HG03135 (cell line): ENCODE measurements around the gene SNPH.
"Not testable (repeated sequence)": the region's sequence is repeated elsewhere in the genome, so short reads cannot be mapped to it uniquely, and the experiment has no call there.

Experiments
- ATAC-seq: cut with Tn5 transposase; IDR thresholded peaks from one replicate; pipeline ENCODE4 v1.9.1; 2021; ENCODE audit warnings: mild to moderate bottlenecking, moderate library complexity; ENCODE audit not compliant: unreplicated experiment

SNPH gene, protein sequence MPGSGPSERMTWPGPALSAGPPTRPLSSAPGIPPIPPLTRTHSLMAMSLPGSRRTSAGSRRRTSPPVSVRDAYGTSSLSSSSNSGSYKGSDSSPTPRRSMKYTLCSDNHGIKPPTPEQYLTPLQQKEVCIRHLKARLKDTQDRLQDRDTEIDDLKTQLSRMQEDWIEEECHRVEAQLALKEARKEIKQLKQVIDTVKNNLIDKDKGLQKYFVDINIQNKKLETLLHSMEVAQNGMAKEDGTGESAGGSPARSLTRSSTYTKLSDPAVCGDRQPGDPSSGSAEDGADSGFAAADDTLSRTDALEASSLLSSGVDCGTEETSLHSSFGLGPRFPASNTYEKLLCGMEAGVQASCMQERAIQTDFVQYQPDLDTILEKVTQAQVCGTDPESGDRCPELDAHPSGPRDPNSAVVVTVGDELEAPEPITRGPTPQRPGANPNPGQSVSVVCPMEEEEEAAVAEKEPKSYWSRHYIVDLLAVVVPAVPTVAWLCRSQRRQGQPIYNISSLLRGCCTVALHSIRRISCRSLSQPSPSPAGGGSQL

DNA sequence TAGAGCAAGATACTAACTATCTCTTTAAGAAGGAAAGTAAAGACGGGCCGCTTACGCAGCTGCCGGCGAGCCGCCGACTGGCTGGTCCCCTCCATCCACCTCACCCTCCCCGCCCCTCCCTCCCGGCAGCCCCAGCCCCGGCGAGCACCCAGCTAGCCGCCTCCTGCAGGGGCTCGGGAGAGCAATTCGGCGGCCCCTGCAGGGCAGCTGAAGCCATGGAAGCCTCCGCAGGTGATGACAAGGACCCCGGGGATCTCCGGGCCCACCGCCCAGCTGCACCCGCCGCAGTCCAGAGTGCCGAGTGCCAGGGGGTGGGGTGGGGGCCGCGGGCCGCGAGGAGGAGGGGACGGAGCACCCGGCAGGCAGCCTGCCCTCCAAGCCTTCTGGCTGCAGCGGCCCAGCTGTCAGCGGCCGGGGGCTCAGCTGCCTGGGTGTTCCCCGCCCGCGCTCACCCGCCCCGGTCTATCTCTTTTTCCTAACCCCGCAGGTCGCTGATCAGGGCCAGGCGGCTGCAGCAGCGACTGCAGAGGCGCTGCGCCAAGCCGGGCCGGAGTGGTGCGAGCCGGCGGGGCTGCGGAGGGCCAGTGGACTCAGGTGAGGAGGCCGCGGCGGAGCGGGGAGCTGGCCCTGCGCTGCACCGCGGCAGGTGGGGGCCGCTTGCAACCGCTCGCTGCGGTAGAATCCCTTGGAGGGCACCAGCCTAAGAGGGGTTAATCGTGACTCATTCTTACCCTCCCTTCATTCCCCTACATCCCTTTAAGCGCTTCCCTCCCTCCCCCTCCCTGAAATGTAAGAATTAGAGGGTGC lies at the start of gene SNPH:
Gene SNPH (plus strand): TSS at position 128 of the 807 bp plus-strand sequence. CDS start 29,946 bp downstream, outside the sequence.
- peak; percentile 67 for ATAC-seq

DNA sequence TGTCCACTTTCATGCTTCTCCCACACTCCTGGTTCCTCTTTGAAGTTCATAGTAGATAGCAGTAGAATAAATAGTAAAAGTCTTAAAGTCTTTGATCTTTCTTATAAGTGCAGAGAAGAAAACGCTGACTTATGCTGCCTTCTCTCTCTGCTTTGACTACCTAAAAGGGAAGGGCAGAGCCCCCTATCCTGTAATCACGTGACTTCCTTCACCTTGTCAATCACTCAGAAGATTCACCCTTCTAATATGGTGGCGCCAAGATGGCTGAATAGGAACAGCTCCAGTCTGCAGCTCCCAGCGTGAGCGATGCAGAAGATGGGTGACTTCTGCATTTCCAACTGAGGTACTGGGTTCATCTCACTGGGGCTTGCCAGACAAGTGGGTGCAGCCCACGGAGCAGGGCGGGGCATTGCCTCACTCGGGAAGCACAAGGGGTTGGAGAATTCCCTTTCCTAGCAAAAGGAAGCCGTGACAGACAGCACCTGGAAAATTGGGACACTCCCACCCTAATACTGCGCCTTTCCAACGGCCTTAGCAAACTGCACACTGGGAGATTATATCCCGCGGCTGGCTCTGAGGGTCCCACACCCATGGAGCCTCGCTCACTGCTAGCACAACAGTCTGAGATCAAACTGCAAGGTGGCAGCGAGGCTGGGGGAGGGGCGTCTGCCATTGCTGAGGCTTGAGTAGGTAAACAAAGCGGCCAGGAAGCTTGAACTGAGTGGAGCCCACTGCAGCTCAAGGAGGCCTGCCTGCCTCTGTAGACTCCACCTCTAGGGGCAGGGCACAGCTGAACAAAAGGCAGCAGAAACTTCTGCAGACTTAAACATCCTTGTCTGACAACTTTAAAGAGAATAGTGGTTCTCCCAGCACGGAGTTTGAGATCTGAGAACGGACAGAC lies 49.3 kb upstream of the SNPH start:
- not testable (repeated sequence) for ATAC-seq

DNA sequence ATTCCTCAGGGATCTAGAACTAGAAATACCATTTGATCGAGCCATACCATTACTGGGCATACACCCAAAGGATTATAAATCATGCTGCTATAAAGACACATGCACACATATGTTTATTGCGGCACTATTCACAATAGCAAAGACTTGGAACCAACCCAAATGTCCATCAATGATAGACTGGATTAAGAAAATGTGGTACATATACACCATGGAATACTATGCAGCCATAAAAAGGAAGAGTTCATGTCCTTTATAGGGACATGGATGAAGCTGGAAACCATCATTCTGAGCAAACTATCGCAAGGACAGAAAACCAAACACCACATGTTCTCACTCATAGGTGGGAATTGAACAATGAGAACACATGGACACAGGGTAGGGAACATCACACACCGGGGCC lies 43.3 kb upstream of the SNPH start:
- not testable (repeated sequence) for ATAC-seq

DNA sequence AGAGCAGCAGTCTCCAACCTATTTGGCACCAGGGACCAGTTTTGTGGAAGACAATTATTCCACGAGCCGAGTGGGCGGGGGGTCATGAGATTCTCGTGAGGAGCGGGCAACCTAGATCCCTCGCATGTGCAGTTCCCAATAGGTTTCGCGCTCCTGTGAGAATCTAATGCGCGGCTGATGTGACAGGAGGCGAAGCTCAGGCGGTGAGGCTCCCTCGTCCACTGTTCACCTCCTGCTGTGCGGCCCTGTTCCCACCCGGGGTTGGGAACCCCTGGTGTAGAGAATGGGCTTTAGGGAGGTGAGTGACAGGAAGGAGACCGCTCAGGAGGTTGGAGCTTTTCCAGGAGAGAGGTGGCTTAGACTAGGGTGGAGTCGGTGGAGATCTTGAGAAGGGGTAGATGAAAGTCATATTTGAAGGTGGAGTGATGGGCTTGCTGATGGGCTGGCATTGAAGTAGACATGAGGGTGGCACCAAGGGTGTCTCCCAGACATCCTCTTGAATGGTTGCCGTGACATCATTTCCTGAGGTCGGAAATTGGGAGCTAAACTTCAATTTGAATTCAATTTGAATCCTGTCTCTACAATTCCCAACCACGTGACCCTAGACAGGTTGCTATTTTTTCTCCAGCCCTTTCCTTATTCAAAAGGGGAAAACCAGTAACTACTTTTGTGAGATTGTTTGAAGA lies 41.7 kb upstream of the SNPH start:
- ATAC-seq, result no peak

DNA sequence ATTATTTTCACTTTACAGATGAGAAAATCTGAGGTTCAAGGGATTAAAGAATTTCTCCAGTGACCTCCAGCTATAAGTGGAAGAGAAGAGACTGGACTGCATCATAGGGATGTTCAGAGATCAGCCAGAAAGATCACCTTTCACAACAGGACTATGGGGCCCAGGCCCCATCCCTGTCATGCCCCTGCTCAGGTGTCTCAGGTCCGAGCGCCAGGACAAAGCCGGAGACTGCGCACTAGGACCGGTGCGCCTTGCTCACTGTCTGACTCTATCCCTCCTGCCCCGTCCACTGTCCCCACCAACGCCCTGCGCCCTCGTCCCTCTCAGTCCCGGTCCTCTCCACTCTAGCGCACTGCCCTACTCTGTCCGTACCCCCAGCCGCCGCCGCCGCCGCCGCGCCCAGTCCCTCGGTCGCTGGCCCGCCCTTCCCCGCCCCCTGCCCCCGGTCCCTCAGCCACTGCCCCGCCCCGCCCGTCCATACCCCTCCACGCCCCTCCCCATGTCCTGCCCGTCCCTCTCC lies 40.8 kb upstream of the SNPH start:
- ATAC-seq, result no peak

DNA sequence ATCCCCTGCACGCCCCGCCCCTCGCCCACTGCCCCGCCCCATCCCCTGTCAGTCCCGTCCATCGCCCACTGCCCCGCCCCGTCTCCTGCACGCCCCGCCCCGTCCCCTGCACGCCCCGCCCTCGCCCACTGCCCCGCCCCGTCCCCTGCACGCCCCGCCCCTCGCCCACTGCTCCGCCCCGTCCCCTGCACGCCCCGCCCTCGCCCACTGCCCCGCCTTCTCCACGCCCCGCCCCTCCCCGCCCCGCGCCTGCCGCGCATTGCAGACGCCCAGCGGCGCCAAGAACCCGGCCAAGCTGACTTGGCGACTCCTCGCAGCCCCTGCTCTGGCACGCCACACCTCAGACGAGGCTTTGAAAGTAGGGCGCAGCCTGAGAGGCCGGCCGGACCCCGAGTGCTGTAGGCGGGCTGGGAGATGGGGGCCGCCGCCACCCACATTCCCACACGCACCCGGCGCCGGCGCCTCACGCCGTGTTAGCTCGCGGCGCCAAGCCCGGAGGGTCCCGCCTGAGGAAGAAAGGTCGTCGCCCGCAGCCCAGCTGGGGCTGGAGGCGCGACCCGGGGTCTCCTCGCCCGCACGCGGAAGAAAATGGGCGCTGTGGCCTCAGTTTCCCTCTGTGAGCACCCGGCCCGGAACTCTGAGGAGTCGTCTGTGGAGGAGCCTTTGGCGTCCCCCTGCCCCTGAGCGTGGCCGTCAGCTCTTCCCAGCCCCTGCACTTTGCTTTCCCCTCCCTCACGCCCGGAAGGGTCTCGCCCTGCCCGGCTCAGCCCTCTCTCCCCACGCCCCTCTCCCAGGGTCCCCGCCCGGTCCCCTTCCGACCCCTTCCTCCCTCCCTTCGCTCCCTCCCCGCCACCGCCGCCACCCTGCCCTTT lies 40.1 kb upstream of the SNPH start, which contains the start of gene RAD21L1:
Gene RAD21L1 (plus strand): TSS at position 262 of the 872 bp plus-strand sequence. CDS start 2,410 bp downstream, outside the sequence.
- ATAC-seq, result no peak

DNA sequence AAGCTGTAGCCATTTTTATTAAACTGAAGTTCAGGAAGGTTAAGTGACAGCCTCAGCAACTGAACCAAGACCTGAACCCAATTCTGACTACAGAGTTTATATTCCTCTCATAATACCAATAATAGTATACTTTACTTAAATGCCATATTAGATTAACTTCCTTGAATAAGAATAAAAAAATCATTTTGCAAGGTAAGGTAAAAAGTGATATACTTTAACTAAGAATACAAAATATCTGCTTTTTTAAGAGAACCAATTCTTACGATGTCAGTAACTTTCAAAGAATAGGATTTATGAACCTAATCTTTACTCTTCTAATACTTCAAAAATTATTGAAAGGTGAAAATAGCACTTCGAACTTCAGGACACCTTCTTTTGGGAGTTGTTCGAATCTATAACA lies 36.6 kb upstream of the SNPH start:
- no peak for ATAC-seq

DNA sequence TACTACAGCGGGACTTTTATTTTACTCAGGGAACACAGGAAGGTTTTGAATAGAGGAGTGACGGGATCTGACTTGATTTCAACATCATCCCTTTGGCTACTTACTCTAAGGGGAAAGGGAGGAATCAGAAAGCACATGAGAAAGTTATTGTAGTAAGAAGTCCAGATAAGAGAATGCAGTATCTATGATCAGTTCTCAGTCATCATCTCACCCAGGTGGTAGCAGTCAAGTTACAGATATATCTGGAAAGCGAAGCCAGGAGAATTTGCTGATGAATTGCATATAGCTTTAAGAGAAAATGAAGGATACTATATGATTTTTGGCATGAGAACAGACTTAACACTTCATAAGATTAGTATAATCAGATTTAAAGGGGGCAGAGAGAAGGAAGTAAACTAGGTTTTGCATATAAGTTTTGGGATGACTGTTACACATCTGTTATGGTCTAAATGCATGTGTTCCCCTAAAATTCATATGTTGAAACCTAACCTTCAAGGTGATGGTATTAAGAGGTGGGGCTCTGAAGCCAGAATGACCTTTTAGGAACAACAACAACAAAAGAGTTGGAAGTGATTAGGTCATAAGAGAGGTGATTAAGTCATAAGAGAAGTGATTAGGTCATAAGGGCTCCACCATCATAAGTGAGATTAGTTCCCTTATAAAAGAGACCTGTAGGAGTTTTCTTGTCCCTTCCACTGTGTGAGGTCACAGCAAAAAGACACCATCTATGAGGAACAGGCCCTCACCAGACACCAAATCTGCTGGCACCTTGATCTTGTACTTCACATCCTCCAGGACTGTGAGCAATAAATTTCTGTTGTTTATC lies 33.6 kb upstream of the SNPH start:
- no peak for ATAC-seq

DNA sequence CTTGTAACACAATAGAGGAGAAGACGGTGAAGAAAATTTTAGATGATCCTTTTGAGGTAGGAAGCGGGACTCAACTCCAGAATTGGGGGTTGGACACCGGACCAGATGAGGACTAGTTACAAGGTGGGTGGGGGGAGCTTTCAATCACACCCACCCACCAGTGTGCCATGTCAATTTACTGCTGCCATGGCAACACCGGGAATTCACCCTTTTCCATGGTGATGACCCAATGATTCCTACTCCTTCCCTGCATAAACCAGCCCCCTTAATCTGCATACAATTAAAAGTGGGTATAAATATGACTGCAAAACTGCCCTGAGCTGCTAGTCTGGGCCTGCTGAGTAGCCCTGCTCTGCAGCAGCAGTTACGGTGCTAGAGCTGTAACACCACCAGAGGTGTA lies 25.5 kb upstream of the SNPH start:
- no peak for ATAC-seq

DNA sequence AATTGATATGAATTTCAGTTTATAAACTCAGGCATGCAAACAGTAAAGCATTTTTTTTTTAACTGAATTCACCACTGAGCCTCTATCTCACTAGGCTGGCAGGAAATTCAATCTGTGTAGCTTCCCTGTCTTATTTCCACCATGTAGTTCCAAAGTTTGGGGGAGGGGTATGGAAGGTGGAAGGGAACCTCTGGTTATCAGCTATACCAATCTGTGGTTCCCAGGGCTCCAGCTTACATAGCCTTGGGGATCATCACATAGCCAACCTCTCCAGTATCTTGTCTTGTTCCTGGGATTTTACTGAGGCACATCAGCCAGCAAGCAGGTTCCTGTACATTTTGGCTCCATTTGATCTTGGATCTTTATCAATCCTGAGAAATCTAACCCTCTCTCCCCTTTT lies 24.6 kb upstream of the SNPH start:
- no peak for ATAC-seq

DNA sequence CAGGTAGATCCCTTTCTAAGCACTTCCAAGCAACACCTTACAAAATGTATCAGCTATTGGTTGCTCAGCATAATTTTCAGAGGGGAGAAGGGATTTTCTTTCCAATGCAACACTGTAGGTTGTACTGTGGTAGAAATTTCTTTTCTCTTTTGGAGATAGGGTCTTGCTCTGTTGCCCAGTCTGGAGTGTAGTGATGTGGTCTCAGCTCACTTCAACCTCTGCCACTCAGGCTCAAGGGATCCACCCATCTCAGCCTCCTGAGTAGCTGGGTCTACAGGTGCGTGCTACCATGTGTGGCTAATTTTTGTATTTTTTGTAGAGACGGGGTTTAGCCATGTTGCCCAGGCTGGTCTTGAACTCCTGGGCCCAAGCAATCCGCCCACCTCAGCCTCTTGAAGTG lies 24.0 kb upstream of the SNPH start:
- no peak for ATAC-seq

DNA sequence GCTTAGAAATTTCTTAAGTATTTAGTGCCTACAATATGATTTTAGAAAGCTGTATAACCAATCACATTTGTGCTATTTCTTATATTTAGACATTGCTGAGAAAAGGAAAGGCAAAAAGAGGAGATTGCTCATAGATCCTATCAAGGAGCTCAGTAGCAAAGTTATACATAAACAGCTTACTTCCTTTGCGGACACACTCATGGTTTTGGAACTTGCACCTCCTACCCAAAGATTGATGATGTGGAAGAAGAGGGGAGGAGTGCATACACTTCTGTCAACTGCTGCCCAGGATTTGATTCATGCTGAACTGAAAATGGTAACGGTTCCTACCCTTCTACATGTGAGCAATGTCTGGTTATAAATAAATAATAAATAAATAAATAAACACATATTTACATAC lies 23.6 kb upstream of the SNPH start:
- no peak for ATAC-seq

DNA sequence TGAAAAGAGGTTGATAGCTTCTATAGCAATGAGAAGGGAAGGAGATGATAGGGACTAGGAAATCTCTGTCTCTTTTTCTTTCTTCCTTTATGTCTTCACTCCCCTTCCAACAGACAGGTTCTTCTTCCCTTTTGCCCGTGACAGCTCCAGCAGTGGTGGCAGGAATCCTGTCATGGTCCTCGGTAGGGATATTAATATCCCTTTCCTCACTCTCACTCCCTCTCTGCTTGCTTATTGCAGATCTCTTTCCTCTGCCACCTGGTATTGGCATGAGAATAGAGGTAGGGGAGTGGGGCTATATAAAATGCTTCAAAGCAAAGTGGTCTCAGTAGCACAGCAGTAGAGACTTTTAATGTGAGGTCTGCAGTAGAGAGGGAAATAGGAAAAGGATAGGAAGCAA lies 20.5 kb upstream of the SNPH start:
- ATAC-seq, result no peak

DNA sequence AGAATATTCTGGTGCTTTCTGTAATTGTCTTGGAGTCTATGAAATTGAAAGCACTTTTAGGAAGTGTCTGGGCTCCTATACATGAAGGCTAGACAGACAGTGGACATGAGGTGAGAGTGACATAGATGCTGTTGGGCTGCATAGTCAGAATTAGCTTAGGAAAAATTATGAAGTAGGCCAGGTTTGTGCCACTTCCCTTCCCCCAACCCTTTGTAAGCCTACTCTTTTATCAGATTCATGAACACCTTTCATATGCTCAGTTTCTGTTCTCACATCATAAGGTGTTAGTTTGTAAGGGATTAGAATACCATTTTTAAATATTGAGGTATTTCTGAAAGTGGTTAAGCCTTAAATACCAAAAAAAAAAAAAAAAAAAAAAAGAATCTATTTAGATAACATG lies 18.4 kb upstream of the SNPH start:
- ATAC-seq, result no peak

DNA sequence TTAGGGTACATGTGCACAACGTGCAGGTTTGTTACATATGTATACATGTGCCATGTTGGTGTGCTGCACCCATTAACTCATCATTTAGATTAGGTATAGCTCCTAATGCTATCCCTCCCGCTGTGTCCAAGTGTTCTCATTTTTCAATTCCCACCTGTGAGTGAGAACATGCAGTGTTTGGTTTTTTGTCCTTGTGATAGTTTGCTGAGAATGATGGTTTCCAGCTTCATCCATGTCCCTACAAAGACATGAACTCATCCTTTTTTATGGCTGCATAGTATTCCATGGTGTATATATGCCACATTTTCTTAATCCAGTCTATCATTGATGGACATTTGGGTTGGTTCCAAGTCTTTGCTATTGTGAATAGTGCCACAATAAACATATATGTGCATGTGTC lies 15.8 kb upstream of the SNPH start:
- not testable (repeated sequence) for ATAC-seq

DNA sequence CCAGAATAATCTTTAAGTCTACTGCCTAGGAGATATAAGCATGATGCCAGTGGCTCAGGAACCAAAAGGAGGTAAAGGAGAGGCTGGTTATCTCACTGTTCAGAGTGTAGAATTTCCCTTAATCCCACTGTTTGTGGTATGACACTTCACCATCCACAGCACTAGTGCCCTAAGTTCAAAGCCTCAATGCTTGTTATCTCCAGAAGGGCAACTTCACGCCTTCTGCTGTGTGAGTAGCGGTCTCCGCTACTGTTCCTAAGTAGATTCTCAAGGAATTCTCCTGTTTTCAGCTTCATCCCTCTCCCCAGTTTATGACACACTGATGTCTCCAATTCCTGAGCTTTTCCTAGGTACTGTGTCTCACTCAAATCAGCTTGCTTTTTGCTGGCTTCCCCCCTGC lies 13.7 kb upstream of the SNPH start:
- no peak for ATAC-seq

DNA sequence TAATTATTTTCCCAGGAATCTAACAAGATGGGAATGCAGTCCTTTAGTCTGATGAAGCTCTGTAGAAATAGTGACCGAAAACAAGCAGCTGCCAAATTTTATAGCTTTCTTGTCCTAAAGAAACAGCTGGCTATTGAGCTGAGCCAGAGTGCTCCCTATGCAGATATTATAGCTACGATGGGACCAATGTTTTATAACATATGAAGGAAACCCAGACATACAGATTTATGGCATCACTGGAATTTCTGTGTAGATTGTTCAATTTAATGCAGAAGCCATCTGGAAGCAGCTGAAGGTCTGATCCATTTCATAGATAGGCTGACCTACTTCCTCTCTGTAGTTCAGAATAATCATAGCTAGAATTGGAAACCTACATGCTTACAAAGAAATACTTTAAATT lies 11.8 kb upstream of the SNPH start:
- ATAC-seq, result no peak

DNA sequence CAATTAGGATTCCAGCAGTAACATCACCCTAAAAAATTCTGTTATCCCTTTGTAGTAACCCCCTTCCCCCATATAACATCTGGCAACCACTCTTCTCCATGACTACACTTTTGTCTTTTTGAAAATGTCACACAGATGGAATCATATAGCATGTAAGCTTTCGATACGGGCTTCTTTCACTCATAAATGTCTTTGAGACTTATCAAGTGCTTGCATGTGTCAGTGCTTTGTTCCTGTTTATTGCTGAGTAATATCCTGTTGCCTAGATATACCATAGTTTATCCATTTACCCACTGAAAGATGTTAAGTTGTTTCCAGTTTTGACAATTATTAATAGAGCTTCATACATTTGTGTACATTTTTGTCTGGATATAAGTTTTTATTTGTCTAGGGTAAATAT lies 10.4 kb upstream of the SNPH start:
- ATAC-seq, result no peak
